Measurements from ENCODE around the gene SLC6A17.

SLC6A17 gene

DNA sequence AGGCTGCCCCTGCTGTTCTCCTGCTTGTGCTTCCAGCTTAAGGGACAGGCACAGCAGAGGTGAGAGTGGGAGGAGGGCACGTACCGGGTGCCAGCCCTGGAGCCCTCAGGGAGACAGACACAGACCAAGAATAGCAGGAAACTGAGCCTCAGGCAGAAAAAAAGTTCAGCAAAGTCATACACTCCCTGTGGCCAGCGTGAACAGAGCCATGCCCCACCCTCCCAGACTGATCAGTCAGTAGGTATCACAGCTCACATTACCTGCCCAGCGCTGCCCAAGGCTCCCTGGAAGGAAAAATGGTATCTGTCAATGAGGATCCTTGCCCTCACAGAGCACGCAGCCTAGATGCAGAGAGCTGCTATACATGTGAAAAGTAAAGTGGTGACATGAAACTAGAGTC, 36.7 kb upstream of the SLC6A17 start:
- DNase-seq (ENCODE audit: low read depth, low spot score), result no peak
- no peak overlapping the region for H3K4me3 ChIP-seq
- H3K9ac ChIP-seq (ENCODE audit: insufficient read length), result no peak overlapping the region
- TF ChIP-seq EZH2 (IDR thresholded peaks at IDR 0.05), result no peak
- TF ChIP-seq POLR2AphosphoS5 (IDR thresholded peaks at IDR 0.05; ENCODE audit: borderline replicate concordance, low read depth, low read length), result no peak
- TF ChIP-seq FOXP2 (optimal IDR thresholded peaks at IDR 0.05; ENCODE audit: control extremely low read depth, extremely low read length, insufficient read depth), result no peak
- no peaks in the 10 kb centered on the region for H3K9me3 ChIP-seq (ENCODE audit: low read depth, low read length)
- no peaks in the 10 kb centered on the region for H3K36me3 ChIP-seq (ENCODE audit: insufficient read depth, low read length)
- no peak overlapping the region for H3K27ac ChIP-seq

DNA sequence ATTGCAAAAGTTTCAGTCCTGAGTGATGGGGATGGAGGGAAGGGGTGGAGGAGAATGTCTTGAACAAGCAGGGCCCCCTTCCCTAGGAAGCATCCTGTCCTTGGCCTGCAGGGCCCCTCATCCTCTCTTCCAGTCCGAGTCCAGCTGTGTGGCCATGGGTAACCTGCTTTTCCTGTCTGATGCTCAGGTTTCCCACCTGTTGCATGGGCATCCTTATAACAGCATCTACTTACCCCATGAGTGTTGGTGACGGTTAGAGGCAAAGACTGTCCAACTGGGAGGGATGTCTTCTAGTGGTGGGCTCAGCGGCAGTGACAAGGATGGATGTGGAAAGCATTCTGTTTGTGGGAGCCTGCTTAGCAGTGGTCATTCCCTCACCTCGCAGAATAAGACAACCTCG, 36.1 kb upstream of the SLC6A17 start:
- H3K27ac ChIP-seq, result no peak overlapping the region
- no peaks in the 10 kb centered on the region for H3K9me3 ChIP-seq (ENCODE audit: low read depth, low read length)
- no peak overlapping the region for H3K4me3 ChIP-seq
- DNase-seq (ENCODE audit: low read depth, low spot score), result no peak
- TF ChIP-seq EZH2 (IDR thresholded peaks at IDR 0.05) (no peak), FOXP2 (optimal IDR thresholded peaks at IDR 0.05; ENCODE audit: control extremely low read depth, extremely low read length, insufficient read depth) (no peak), POLR2AphosphoS5 (IDR thresholded peaks at IDR 0.05; ENCODE audit: borderline replicate concordance, low read depth, low read length) (no peak)
- H3K36me3 ChIP-seq (ENCODE audit: insufficient read depth, low read length), result no peaks in the 10 kb centered on the region
- H3K9ac ChIP-seq (ENCODE audit: insufficient read length), result no peak overlapping the region

DNA sequence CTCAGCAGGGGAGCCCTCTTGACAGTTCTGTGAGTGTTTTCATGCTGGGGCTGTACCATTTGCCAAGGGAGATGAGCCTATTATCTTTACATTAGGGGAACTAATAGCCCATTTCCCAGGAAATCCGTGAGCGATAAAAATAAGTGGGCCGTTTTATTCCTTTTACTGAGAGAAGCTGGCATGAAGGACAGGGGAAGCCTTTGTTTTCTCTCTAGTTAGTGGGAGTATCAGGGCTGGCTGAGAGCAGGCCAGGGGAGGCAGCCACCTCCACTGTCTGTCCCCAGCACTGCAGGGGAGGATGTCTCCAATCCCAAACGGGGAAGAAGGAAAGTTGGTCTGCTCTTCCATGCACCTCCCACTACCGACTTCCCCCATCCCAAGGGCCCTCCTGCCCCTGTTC, 35.5 kb upstream of the SLC6A17 start:
- H3K36me3 ChIP-seq (ENCODE audit: insufficient read depth, low read length), result no peaks in the 10 kb centered on the region
- TF ChIP-seq POLR2AphosphoS5 (IDR thresholded peaks at IDR 0.05; ENCODE audit: borderline replicate concordance, low read depth, low read length) (no peak), FOXP2 (optimal IDR thresholded peaks at IDR 0.05; ENCODE audit: control extremely low read depth, extremely low read length, insufficient read depth) (no peak), EZH2 (IDR thresholded peaks at IDR 0.05) (no peak)
- no peak overlapping the region for H3K9ac ChIP-seq (ENCODE audit: insufficient read length)
- no peak for DNase-seq (ENCODE audit: low read depth, low spot score)
- no peak overlapping the region for H3K27ac ChIP-seq
- no peaks in the 10 kb centered on the region for H3K9me3 ChIP-seq (ENCODE audit: low read depth, low read length)
- no peak overlapping the region for H3K4me3 ChIP-seq

DNA sequence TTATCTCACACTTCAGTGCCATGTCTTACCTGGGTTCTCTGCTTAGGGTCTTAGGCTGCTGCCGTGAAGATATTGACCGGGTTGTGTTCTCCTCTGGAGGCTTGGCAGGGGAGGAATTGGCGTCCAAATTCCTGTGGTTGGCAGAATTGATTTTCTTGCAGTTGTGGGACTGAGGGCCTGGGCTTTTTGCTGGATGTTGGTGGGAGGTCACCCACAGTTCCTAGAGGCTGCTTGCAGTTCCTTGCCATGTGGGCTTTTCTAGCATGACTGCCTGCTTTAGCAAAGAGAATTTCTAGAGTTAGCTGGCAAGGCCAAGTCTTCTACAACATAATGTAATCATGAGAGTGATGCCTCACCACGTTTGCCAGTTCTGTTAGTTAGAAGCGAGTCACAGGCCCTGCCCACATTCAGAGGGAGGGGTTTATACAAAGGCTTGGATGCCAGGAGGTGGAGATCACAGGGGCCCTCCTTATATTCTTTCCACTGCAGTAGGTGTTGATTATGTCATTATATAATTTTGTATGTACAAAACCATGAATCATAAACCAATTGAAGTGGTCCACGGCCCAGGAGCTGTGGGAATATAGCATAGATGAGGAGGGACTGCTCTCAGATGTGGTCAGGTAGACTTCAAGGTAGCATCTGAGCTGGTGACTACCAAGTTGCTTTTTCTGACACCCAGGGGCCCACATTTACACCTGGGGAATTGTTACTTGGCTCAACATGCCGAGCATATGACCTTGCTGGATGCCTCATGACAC, 31.5 kb upstream of the SLC6A17 start:
- Histone ChIP-seq H3K9ac (ENCODE audit: insufficient read length) (no peak overlapping the region), H3K36me3 (ENCODE audit: insufficient read depth, low read length) (no peaks in the 10 kb centered on the region), H3K4me3 (no peak overlapping the region), H3K27ac (no peak overlapping the region), H3K9me3 (ENCODE audit: low read depth, low read length) (no peaks in the 10 kb centered on the region)
- DNase-seq (ENCODE audit: low read depth, low spot score), result no peak
- TF ChIP-seq EZH2 (IDR thresholded peaks at IDR 0.05), result no peak
- TF ChIP-seq POLR2AphosphoS5 (IDR thresholded peaks at IDR 0.05; ENCODE audit: borderline replicate concordance, low read depth, low read length), result no peak
- TF ChIP-seq FOXP2 (optimal IDR thresholded peaks at IDR 0.05; ENCODE audit: control extremely low read depth, extremely low read length, insufficient read depth), result no peak

DNA sequence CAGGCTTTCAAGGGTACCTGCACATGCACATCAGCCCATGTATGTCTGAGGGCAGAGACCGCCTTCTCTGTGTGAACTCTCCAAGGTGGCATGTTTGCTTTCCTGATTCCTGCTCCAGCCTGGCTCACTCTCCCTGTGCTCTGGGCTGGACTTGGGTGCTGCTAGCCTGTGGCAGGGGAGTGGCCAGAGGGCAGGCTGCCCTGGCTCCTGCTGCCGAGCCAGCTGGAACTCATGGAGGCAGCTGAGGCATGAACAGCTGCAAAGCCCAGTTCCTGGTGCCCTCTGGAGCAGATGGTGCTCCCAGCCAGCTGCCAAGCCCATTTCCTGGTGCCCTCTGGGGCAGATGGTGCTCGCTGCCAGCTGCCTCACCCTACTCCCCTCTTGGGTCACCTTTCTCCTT, 30.5 kb upstream of the SLC6A17 start:
- Histone ChIP-seq H3K4me3 (no peak overlapping the region), H3K9me3 (ENCODE audit: low read depth, low read length) (no peaks in the 10 kb centered on the region), H3K9ac (ENCODE audit: insufficient read length) (no peak overlapping the region), H3K27ac (no peak overlapping the region), H3K36me3 (ENCODE audit: insufficient read depth, low read length) (no peaks in the 10 kb centered on the region)
- no peak for TF ChIP-seq FOXP2 (optimal IDR thresholded peaks at IDR 0.05; ENCODE audit: control extremely low read depth, extremely low read length, insufficient read depth)
- TF ChIP-seq POLR2AphosphoS5 (IDR thresholded peaks at IDR 0.05; ENCODE audit: borderline replicate concordance, low read depth, low read length), result no peak
- no peak for TF ChIP-seq EZH2 (IDR thresholded peaks at IDR 0.05)
- DNase-seq (ENCODE audit: low read depth, low spot score), result no peak

DNA sequence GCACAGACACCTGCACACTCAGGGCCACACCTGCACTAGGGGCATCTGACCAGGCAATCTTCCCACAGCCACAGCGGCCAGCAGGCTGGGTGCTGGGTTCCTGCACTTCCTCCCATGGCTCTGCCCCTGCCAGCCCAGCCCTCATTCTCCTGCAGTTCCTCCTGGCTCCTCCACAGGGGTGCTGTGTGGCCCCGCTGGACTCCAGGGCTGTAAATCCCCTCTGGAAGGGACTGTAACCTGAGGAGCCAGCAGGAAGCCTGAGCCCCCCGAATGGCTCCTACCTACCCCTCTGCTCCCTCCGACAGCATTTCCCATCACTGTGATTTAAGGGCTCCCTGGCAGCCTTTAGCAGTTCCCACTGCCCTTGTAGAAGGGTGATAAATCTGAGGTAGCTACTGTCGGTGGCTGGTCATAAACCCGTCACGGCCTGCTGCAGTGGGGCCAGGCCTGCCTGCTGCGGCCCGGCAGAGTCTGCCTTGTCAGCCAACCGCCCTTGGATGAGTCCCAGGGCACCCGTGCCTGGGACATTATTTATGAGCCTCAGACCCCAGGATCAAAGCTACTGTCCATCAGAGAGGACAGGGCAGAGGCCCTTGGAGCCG, 29.2 kb upstream of the SLC6A17 start:
- no peak for DNase-seq (ENCODE audit: low read depth, low spot score)
- Histone ChIP-seq H3K27ac (no peak overlapping the region), H3K4me3 (no peak overlapping the region), H3K36me3 (ENCODE audit: insufficient read depth, low read length) (no peaks in the 10 kb centered on the region), H3K9me3 (ENCODE audit: low read depth, low read length) (no peaks in the 10 kb centered on the region), H3K9ac (ENCODE audit: insufficient read length) (no peak overlapping the region)
- no peak for TF ChIP-seq POLR2AphosphoS5 (IDR thresholded peaks at IDR 0.05; ENCODE audit: borderline replicate concordance, low read depth, low read length)
- TF ChIP-seq FOXP2 (optimal IDR thresholded peaks at IDR 0.05; ENCODE audit: control extremely low read depth, extremely low read length, insufficient read depth), result no peak

DNA sequence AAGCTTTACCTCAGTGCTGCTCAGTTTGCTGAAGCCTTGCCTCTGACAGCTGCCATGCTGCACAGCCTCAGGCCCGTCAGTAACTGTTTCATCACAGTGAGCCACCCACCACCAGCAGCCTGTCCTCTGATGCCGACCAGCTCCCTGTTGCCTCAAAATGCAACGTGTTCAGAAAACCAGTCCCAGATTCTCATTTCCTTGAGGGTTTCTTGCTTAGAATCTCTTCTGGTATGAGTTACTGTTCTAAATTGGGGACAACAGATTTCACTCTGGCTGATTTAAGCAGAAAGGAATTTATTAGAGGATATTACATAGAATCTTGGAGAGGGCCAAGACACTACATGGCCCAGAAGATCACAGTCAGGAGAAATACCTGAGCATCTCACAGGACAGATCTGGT, 27.1 kb upstream of the SLC6A17 start:
- Histone ChIP-seq H3K9me3 (ENCODE audit: low read depth, low read length) (no peaks in the 10 kb centered on the region), H3K27ac (no peak overlapping the region), H3K9ac (ENCODE audit: insufficient read length) (no peak overlapping the region), H3K36me3 (ENCODE audit: insufficient read depth, low read length) (no peaks in the 10 kb centered on the region), H3K4me3 (no peak overlapping the region)
- no peak for TF ChIP-seq FOXP2 (optimal IDR thresholded peaks at IDR 0.05; ENCODE audit: control extremely low read depth, extremely low read length, insufficient read depth)
- no peak for TF ChIP-seq EZH2 (IDR thresholded peaks at IDR 0.05)
- no peak for TF ChIP-seq POLR2AphosphoS5 (IDR thresholded peaks at IDR 0.05; ENCODE audit: borderline replicate concordance, low read depth, low read length)
- no peak for DNase-seq (ENCODE audit: low read depth, low spot score)

DNA sequence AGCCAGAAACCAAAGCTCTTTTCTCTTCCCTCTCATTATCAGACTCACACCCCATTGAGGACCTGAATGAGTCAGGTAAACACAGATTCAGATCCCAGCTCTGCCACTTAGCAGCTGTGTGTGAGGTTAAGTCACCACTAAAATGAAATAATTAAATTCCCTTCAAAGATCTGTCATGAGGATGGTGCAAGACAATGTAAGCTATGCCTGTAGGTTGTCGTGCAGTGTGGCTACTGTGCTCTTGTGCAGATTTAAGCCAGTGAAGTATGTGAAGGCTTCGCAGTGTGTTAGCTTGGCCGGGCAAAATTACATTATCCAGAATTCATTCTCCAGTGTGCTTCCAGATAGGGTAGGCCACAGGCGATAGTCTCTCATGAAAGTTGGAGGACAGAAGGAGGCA, 24.5 kb upstream of the SLC6A17 start:
- DNase-seq (ENCODE audit: low read depth, low spot score), result no peak
- TF ChIP-seq EZH2 (IDR thresholded peaks at IDR 0.05), result no peak
- H3K36me3 ChIP-seq (ENCODE audit: insufficient read depth, low read length), result no peaks in the 10 kb centered on the region
- no peak overlapping the region for H3K4me3 ChIP-seq
- no peak overlapping the region for H3K27ac ChIP-seq
- no peak overlapping the region for H3K9ac ChIP-seq (ENCODE audit: insufficient read length)
- no peaks in the 10 kb centered on the region for H3K9me3 ChIP-seq (ENCODE audit: low read depth, low read length)

DNA sequence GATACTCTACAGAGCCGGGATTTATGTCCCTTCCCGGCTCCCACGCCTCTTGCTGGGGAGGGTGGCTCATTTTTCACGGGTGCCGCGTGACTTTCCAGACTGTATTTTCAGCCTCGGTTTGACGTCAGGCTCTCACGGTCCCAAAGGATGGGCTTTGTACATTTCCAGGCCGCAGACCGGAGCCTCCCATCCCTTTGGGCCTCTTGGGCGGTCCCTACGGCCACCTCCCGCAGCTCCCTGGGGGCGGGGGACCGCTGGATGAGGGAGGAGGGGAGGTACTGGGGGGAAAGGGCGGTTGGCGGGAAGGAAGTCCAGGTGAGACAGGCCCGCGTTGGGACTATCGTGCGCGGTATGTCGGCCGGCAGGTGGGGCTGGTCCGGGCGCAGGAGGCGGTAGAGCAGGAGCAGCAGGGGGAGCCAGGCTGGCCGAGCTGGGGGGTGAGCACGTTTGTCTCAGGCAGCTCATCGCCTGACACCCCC, 20.1 kb upstream of the SLC6A17 start:
- H3K9me3 ChIP-seq (ENCODE audit: low read depth, low read length), result no peaks in the 10 kb centered on the region
- no peaks in the 10 kb centered on the region for H3K36me3 ChIP-seq (ENCODE audit: insufficient read depth, low read length)
- TF ChIP-seq EZH2 (IDR thresholded peaks at IDR 0.05) (no peak), POLR2AphosphoS5 (IDR thresholded peaks at IDR 0.05; ENCODE audit: borderline replicate concordance, low read depth, low read length) (no peak), FOXP2 (optimal IDR thresholded peaks at IDR 0.05; ENCODE audit: control extremely low read depth, extremely low read length, insufficient read depth) (no peak)
- no peak overlapping the region for H3K9ac ChIP-seq (ENCODE audit: insufficient read length)
- no peak overlapping the region for H3K4me3 ChIP-seq
- no peak for DNase-seq (ENCODE audit: low read depth, low spot score)
- no peak overlapping the region for H3K27ac ChIP-seq

Data from SK-N-MC (cell line).